IPS-NIHi11 (cell line): ENCODE data around the gene IGLL5.
A peak's percentile ranks its signal among the peaks of the same experiment; 100 is the strongest.

ENCODE experiments used
- DNase-seq: peaks from one replicate; pipeline ENCODE4 v3.0.0; 2012; ENCODE audit warnings: mixed read lengths, low spot score

Gene IGLL5

GRCh38 chr22:22938672-22939587 lies 51.3 kb downstream of the IGLL5 start:
- DNase-seq = no peak

GRCh38 chr22:22939588-22940368 lies 52.2 kb downstream of the IGLL5 start:
- DNase-seq = no peak

GRCh38 chr22:22940961-22941605 lies 53.5 kb downstream of the IGLL5 start:
- no peak for DNase-seq

- DNase-seq = no peak
These were observed 54.4 kb downstream of the IGLL5 start for GRCh38 chr22:22941831-22942510.

- peak; percentile 85 for DNase-seq
These were observed 55.1 kb downstream of the IGLL5 start for GRCh38 chr22:22942511-22943329.

- DNase-seq = no peak
These were observed 56.1 kb downstream of the IGLL5 start for GRCh38 chr22:22943521-22944267.

- no peak for DNase-seq
These were observed 56.8 kb downstream of the IGLL5 start for GRCh38 chr22:22944268-22944985.

GRCh38 chr22:22945195-22945594 lies 57.6 kb downstream of the IGLL5 start:
- DNase-seq = no peak
